ENCODE data around the gene UBA3. TPM values are rescaled to one million over a fixed set of nuclear protein-coding genes. Genes with fewer than 3 reads are reported as not detected.

The UBA3 gene
- total and polyA plus RNA-seq, 4 experiments from 2014 or later, result 60.1 to 105 (median 81.3) TPM

DNA sequence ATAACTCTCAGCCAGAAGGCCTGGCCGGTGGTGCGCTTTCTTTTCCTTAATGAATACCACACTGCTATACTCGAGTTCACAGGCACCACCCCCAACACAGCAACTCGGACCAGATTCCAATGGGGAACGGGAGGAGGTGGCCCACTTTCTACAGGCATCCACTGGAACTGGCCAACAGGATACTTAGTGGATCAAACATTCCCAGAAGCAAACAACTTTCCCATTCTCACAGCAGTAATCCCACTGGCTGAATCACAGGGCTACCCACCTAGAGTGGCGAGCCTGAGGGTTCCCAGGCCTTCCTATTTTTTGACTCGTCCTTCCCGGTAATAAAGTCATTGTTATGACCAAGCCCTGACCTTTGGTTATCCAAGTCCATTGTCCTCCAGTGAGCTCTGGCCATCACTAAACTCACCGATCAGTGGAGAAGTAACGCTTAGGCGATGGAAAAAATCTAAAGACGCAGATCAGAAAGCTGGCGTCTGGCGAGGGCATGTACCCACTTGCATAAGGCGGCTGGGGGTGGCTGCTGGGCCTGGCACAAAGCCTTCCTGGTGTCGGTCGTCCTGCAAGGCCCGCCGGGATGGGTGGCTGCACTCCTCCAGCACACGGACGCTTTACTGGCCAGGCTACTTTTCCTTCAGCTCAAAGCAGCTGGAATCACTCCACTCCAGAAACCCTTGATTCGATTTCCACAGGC, 67.9 kb downstream of the UBA3 start:
- H3K27ac ChIP-seq (ENCODE audit: low read depth, low read length), result peak overlapping the region; percentile 63
- H3K9me3 ChIP-seq (ENCODE audit: control insufficient read depth in 1 of 2, low read length in 2 of 2), result no peaks in the 10 kb centered on the region
- Mint-ChIP-seq H3K36me3 (peaks cover 6 to 18% of the 10 kb centered on the region in 2 donors), H3K27ac (peak overlapping the region; percentile 73 to 97 (median 90)), H3K4me3 (peak overlapping the region; percentile 82 to 98 (median 92)), H3K27me3 (no peaks in the 10 kb centered on the region), H3K4me1 (peaks cover 16 to 43% (median 29%) of the 10 kb centered on the region in 4 donors), H3K9me3 (peaks cover 0 to 2% (median 0%) of the 10 kb centered on the region in 8 donors)
- H3K27me3 ChIP-seq (ENCODE audit: insufficient read depth, low read length), result no peaks in the 10 kb centered on the region
- DNase-seq, result no peak
- peaks cover 5% of the 10 kb centered on the region for H3K36me3 ChIP-seq (ENCODE audit: insufficient read depth, low read length)
- intact Hi-C loops (cut with micrococcal nuclease), result loop anchor here (2.0 kb wide), 1 partner anchor 73 kb away; the partner anchor contains the start of gene ARL6IP5
- H3K4me1 ChIP-seq (ENCODE audit: insufficient read depth, low read length), result peaks cover 26% of the 10 kb centered on the region
- no peak overlapping the region for H3K4me3 ChIP-seq (ENCODE audit: low read length in 2 of 2)
- ChIA-PET POLR2A (ENCODE audit: partially characterized antibody) (interaction anchor here (0.9 to 1.2 kb wide), 2 partner anchors 16 to 82 kb away, joined by 3 to 4 read pairs; no protein-coding TSS in a partner anchor), CTCF (ENCODE audit: partially characterized antibody) (interaction anchor here (1.4 to 2.0 kb wide), 3 partner anchors 13 to 110 kb away, joined by 3 to 10 read pairs (median 4); partner anchors contain the start of genes LMOD3 and TMF1)

DNA sequence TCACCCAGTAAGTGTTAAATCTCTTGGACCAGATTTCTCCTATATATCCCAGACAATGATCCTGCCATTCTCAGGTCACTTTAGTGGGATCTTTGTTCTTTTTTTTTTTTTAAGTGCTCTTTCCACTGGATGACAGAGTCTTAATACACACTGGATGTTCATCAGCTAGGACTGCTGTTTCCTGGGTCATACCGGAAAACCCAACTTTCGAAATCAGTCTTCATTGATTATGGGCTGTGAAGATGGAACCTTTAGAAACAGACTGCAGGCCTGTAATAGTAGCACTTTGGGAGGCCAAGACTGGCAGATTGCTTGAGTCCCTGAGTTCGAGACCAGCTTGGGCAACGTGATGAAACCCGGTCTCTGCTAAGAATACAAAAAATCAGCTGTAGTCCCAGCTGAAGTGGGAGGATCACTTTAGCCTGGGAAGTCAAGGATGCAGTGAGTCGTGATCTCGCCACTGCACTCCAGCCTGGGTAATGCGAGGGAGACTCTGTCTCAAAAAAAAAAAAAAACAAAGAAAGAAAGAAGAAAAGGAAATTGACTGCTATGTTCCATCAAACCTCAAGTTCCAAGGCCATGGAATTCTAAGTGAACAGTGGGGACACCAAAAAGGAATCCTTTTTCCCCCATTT, 69.0 kb downstream of the UBA3 start:
- H3K9me3 Mint-ChIP-seq, result peaks cover 0 to 2% (median 0%) of the 10 kb centered on the region in 8 donors
- Histone ChIP-seq H3K27ac (ENCODE audit: low read depth, low read length) (no peak overlapping the region), H3K27me3 (ENCODE audit: insufficient read depth, low read length) (no peaks in the 10 kb centered on the region), H3K9me3 (ENCODE audit: control insufficient read depth in 1 of 2, low read length in 2 of 2) (no peaks in the 10 kb centered on the region), H3K4me1 (ENCODE audit: insufficient read depth, low read length) (peaks cover 26% of the 10 kb centered on the region), H3K36me3 (ENCODE audit: insufficient read depth, low read length) (peaks cover 5% of the 10 kb centered on the region), H3K4me3 (ENCODE audit: low read length in 2 of 2) (no peak overlapping the region)
- DNase-seq, result no peak
- peak overlapping the region in 5 of 7 donors; percentile 22 to 77 (median 66) for H3K27ac Mint-ChIP-seq
- CTCF ChIA-PET (ENCODE audit: partially characterized antibody), result interaction anchor here (0.6 kb wide), 1 partner anchor 965 kb away, joined by 4 read pairs; no protein-coding TSS in a partner anchor
- peak overlapping the region in 5 of 8 donors; percentile 42 to 82 (median 60) for H3K4me3 Mint-ChIP-seq
- intact Hi-C loops (cut with micrococcal nuclease), result no loop called here
- no peaks in the 10 kb centered on the region for H3K27me3 Mint-ChIP-seq
- H3K4me1 Mint-ChIP-seq, result peaks cover 16 to 43% (median 28%) of the 10 kb centered on the region in 4 donors
- H3K36me3 Mint-ChIP-seq, result peaks cover 13 to 25% of the 10 kb centered on the region in 2 donors
- POLR2A ChIA-PET (ENCODE audit: partially characterized antibody), result interaction anchor here (1.4 kb wide), 1 partner anchor 73 kb away, joined by 4 read pairs; the partner anchor contains the start of gene ARL6IP5

DNA sequence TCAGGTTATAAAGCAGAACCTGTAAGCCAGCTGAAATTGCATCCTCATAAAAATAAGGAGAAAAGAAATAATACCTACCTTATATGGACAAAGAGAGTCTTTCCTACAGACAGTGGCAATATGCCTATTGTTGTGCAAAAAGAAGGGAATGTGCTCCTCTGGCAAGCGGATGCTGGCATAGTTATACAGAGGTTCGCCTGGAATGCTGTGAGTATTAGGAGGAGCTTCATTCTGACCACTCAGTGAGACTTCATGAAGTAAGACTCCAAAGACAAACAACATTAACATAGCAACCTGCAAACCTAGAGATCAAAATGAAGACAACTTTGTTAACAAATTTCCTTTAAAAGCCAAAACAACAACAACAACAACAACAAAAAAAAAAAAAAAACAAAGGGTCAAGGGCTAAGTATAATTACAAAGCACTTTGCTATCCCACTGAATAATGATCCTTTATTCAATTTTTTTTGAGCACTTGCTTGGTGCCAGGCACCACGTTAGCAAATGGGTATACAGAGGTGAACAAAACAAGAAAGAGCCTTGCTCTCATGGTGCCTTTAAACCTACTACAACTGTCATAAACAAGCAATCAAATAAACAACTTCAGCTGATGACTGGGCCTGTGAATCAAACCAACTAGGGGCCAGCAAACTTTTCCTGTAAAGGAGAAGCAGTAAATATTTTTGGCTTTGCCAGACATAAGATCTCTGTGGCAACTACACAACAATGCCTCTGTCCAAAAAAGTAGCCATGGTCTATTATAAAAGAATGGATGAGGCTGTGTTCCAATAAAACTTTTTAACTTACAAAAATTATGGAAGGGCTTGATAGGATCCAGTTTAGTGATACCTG, 70.4 kb downstream of the UBA3 start:
- intact Hi-C loops (cut with micrococcal nuclease), result no loop called here
- Histone ChIP-seq H3K27ac (ENCODE audit: low read depth, low read length) (no peak overlapping the region), H3K4me1 (ENCODE audit: insufficient read depth, low read length) (peaks cover 20% of the 10 kb centered on the region), H3K36me3 (ENCODE audit: insufficient read depth, low read length) (peaks cover 16% of the 10 kb centered on the region), H3K4me3 (ENCODE audit: low read length in 2 of 2) (no peak overlapping the region), H3K9me3 (ENCODE audit: control insufficient read depth in 1 of 2, low read length in 2 of 2) (no peaks in the 10 kb centered on the region), H3K27me3 (ENCODE audit: insufficient read depth, low read length) (no peaks in the 10 kb centered on the region)
- Mint-ChIP-seq H3K4me1 (peaks cover 13 to 38% (median 25%) of the 10 kb centered on the region in 4 donors), H3K36me3 (peaks cover 27 to 39% of the 10 kb centered on the region in 2 donors), H3K27ac (peak overlapping the region in 6 of 7 donors; percentile 3 to 25 (median 14)), H3K9me3 (peaks cover 0 to 2% (median 0%) of the 10 kb centered on the region in 8 donors), H3K27me3 (no peaks in the 10 kb centered on the region), H3K4me3 (no peak overlapping the region)
- no peak for DNase-seq
- ChIA-PET CTCF (ENCODE audit: partially characterized antibody) (no interaction called here), POLR2A (ENCODE audit: partially characterized antibody) (interaction anchor here (1.4 kb wide), 1 partner anchor 75 kb away, joined by 4 read pairs; the partner anchor contains the start of gene ARL6IP5)

DNA sequence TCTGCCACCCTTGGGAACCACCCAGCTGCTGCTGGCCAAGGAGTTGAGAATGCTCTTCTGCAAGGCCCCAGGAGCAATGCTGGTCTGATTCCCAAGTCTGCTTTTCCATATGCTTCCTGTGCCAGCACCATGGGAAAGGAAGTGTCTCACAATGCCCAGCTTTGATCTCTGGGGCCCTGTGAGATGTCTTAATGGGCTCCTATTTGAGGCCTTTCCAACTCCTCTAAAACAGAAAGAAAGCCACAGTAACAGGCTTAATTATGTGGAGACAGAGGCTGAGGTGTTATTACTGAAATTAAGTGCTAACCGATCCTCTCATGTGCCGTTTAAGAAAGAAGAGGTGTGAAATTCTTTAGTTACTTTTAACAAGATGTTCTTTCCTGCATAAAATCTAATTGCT, 71.2 kb downstream of the UBA3 start:
- Histone ChIP-seq H3K27me3 (ENCODE audit: insufficient read depth, low read length) (no peaks in the 10 kb centered on the region), H3K36me3 (ENCODE audit: insufficient read depth, low read length) (peaks cover 21% of the 10 kb centered on the region), H3K27ac (ENCODE audit: low read depth, low read length) (no peak overlapping the region), H3K4me3 (ENCODE audit: low read length in 2 of 2) (no peak overlapping the region), H3K4me1 (ENCODE audit: insufficient read depth, low read length) (peaks cover 12% of the 10 kb centered on the region), H3K9me3 (ENCODE audit: control insufficient read depth in 1 of 2, low read length in 2 of 2) (no peaks in the 10 kb centered on the region)
- Mint-ChIP-seq H3K9me3 (peaks cover 0 to 2% (median 0%) of the 10 kb centered on the region in 8 donors), H3K36me3 (peaks cover 34 to 45% of the 10 kb centered on the region in 2 donors), H3K4me3 (no peak overlapping the region), H3K27ac (peak overlapping the region in 1 of 7 donors; percentile 48), H3K4me1 (peaks cover 10 to 31% (median 19%) of the 10 kb centered on the region in 4 donors), H3K27me3 (no peaks in the 10 kb centered on the region)
- CTCF ChIA-PET (ENCODE audit: partially characterized antibody), result interaction anchor here (0.8 kb wide), 1 partner anchor 19 kb away, joined by 3 read pairs; no protein-coding TSS in a partner anchor
- POLR2A ChIA-PET (ENCODE audit: partially characterized antibody), result no interaction called here
- no peak for DNase-seq
- intact Hi-C loops (cut with micrococcal nuclease), result no loop called here

DNA sequence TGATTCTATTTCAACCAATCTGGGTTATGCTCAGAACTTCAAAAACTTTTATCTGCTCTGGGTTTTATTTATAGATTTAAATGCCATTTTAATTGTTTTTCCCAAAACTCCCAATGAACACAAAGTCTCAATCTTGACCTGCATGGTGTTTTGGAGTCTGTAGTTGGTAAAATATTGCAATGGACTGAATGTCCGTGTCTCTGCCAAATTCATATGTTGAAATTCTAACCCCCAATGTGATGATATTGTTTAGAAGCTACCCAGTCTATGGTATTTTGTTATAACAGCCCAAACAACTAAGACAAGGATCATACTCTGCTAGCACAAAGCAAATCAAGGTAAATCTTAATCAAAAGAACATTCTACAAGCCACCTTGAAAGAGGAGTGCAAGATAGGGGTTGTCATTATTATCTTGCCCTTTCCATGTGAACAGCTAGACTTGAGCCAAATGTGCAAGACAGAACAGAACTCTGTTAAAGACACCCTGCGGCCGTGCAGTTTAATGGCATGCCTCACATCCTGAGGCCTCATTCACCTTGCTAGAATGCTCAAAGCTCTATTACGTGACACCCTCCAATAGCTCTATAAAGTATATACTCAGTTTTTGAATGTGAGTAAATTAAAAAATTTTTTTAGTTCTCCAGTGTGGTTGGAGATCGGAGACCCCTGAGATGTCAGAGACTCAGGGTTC, 74.2 kb downstream of the UBA3 start:
- Histone ChIP-seq H3K27me3 (ENCODE audit: insufficient read depth, low read length) (no peaks in the 10 kb centered on the region), H3K4me1 (ENCODE audit: insufficient read depth, low read length) (no peaks in the 10 kb centered on the region), H3K9me3 (ENCODE audit: control insufficient read depth in 1 of 2, low read length in 2 of 2) (no peaks in the 10 kb centered on the region), H3K4me3 (ENCODE audit: low read length in 2 of 2) (no peak overlapping the region), H3K27ac (ENCODE audit: low read depth, low read length) (no peak overlapping the region), H3K36me3 (ENCODE audit: insufficient read depth, low read length) (peaks cover 25% of the 10 kb centered on the region)
- ChIA-PET CTCF (ENCODE audit: partially characterized antibody) (interaction anchor here (1.3 kb wide), 1 partner anchor 34 kb away, joined by 3 read pairs; no protein-coding TSS in a partner anchor), POLR2A (ENCODE audit: partially characterized antibody) (interaction anchor here (1.4 kb wide), 1 partner anchor 8 kb away, joined by 3 read pairs; the partner anchor contains the start of gene EOGT)
- no peaks in the 10 kb centered on the region for H3K9me3 Mint-ChIP-seq
- intact Hi-C loops (cut with micrococcal nuclease), result no loop called here
- H3K27ac Mint-ChIP-seq, result no peak overlapping the region
- H3K36me3 Mint-ChIP-seq, result peaks cover 57 to 63% of the 10 kb centered on the region in 2 donors
- no peaks in the 10 kb centered on the region for H3K27me3 Mint-ChIP-seq
- peaks cover 3 to 13% (median 7%) of the 10 kb centered on the region in 4 donors for H3K4me1 Mint-ChIP-seq
- H3K4me3 Mint-ChIP-seq, result no peak overlapping the region
- DNase-seq, result no peak

DNA sequence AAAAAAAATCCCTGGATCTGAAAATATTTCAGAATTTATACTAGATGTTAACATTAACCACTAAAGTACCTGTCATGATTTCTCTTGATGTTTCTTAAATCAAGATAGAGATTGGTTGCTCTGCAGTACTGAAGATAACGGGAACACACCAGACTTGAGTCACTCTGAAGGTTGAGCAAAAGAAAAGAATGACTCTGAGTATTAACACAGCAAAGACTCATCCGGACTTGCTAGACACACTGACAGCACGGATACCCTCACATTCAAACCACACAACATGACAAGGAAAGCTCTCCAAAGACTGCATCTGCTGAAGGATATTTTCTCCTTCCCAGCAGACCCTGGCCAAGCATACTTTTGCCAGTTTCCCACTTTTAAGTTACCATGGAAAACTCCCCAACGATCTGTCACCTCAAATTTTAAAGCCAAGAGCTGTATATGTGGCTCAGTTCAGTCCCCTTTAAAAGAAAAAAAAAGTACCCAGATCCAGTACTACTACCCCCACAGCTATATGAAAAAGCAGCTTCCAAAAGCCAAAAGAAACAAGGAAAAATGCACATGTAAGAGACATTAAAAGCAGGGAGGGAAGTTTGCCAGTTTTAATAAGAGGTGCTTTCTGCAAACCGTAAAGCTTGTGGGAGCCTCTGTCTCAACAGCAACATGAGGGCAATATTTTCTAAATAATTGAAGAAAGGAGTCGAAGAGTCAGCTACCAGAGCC, 74.9 kb downstream of the UBA3 start:
- POLR2A ChIA-PET (ENCODE audit: partially characterized antibody), result interaction anchor here (0.6 to 1.4 kb wide), 2 partner anchors 9 to 47 kb away, joined by 3 read pairs; partner anchors contain the start of gene EOGT
- H3K4me3 Mint-ChIP-seq, result no peak overlapping the region
- H3K27me3 Mint-ChIP-seq, result no peaks in the 10 kb centered on the region
- peaks cover 57 to 66% of the 10 kb centered on the region in 2 donors for H3K36me3 Mint-ChIP-seq
- peak overlapping the region in 2 of 7 donors; percentile 56 to 57 for H3K27ac Mint-ChIP-seq
- intact Hi-C loops (cut with micrococcal nuclease), result no loop called here
- Histone ChIP-seq H3K4me1 (ENCODE audit: insufficient read depth, low read length) (no peaks in the 10 kb centered on the region), H3K27me3 (ENCODE audit: insufficient read depth, low read length) (no peaks in the 10 kb centered on the region), H3K4me3 (ENCODE audit: low read length in 2 of 2) (no peak overlapping the region), H3K9me3 (ENCODE audit: control insufficient read depth in 1 of 2, low read length in 2 of 2) (no peaks in the 10 kb centered on the region), H3K27ac (ENCODE audit: low read depth, low read length) (no peak overlapping the region), H3K36me3 (ENCODE audit: insufficient read depth, low read length) (peaks cover 25% of the 10 kb centered on the region)
- H3K4me1 Mint-ChIP-seq, result peaks cover 2 to 10% (median 4%) of the 10 kb centered on the region in 4 donors
- no peak for DNase-seq
- CTCF ChIA-PET (ENCODE audit: partially characterized antibody), result no interaction called here
- no peaks in the 10 kb centered on the region for H3K9me3 Mint-ChIP-seq
